Stimulated activated CD4-positive, alpha-beta T cell treated with anti-CD3 and anti-CD28 coated beads, Interleukin-15, amount 100 ng/mL, for 1 hour (primary cell): ENCODE data around the gene C1R.
A peak's percentile ranks its signal among the peaks of the same experiment; 100 is the strongest.
"Not testable (repeated sequence)": the region's sequence is repeated elsewhere in the genome, so short reads cannot be mapped to it uniquely, and the experiment has no call there.

Experiments
- DNase-seq, 2 donors: peaks; one replicate each; pipeline ENCODE4 v3.0.0-alpha.2; 2020; ENCODE audit warnings: low read depth in 1 of 2, low spot score in 1 of 2

The C1R gene

GRCh38 chr12:7120166-7120565 is 27.9 kb upstream of the C1R start:
- no peak for DNase-seq

- DNase-seq = no peak
Measured at GRCh38 chr12:7118881-7119280, 26.6 kb upstream of the C1R start.

GRCh38 chr12:7117670-7118069 is 25.4 kb upstream of the C1R start:
- DNase-seq = no peak

GRCh38 chr12:7116916-7117315 is 24.7 kb upstream of the C1R start:
- no peak for DNase-seq

GRCh38 chr12:7116196-7116595 is 24.0 kb upstream of the C1R start:
- DNase-seq = no peak

GRCh38 chr12:7114851-7115250 is 22.6 kb upstream of the C1R start:
- DNase-seq = no peak

- no peak for DNase-seq
Measured at GRCh38 chr12:7114008-7114407, 21.8 kb upstream of the C1R start.

GRCh38 chr12:7113389-7113871 is 21.2 kb upstream of the C1R start:
- no peak for DNase-seq

GRCh38 chr12:7112041-7112440 is 19.8 kb upstream of the C1R start:
- no peak for DNase-seq

- DNase-seq = no peak
Measured at GRCh38 chr12:7110661-7111060, 18.4 kb upstream of the C1R start.

- DNase-seq = no peak
Measured at GRCh38 chr12:7109572-7109920, 17.3 kb upstream of the C1R start.

- DNase-seq = peak; percentile 63 to 78
Measured at GRCh38 chr12:7108796-7109571, 16.7 kb upstream of the C1R start, which contains the start of gene C1RL. Gene C1RL (minus strand): TSS chr12:7109214. CDS start chr12:7109180, 34 bp downstream.

- DNase-seq = peak; percentile 50 to 54
Measured at GRCh38 chr12:7108003-7108795, 16.0 kb upstream of the C1R start.

GRCh38 chr12:7107636-7108002 is 15.4 kb upstream of the C1R start:
- no peak for DNase-seq

- DNase-seq = not testable (repeated sequence)
Measured at GRCh38 chr12:7107181-7107580, 14.9 kb upstream of the C1R start.

GRCh38 chr12:7106082-7106481 is 13.8 kb upstream of the C1R start:
- DNase-seq = no peak

- no peak for DNase-seq
Measured at GRCh38 chr12:7103837-7104584, 11.8 kb upstream of the C1R start.

- DNase-seq = no peak
Measured at GRCh38 chr12:7102582-7102981, 10.3 kb upstream of the C1R start.

- no peak for DNase-seq
Measured at GRCh38 chr12:7101694-7102131, 9.5 kb upstream of the C1R start.

- no peak for DNase-seq
Measured at GRCh38 chr12:7101047-7101693, 8.9 kb upstream of the C1R start.

- DNase-seq = no peak
Measured at GRCh38 chr12:7100239-7100638, 8.0 kb upstream of the C1R start.
